SK-N-SH treated with all-trans-retinoic acid at 6 μM for 48 hours (cell line): ENCODE measurements around the gene DSP.

Source experiments
- BACH2 ChIP-seq: fragments of 250-450 bp; sonication (Bioruptor Pico); IDR thresholded peaks from 2 replicates; pipeline ENCODE4 v1.9.0; 2021; ENCODE audit warnings: mild to moderate bottlenecking, borderline replicate concordance
- OSR1 ChIP-seq: fragments of 250-450 bp; sonication (Bioruptor Pico); IDR thresholded peaks from 2 replicates; pipeline ENCODE4 v1.8.0; 2022; ENCODE audit warnings: moderate library complexity, mild to moderate bottlenecking, inconsistent platforms
- RARB ChIP-seq: fragments of 250-450 bp; sonication (Bioruptor Pico); IDR thresholded peaks from 2 replicates; pipeline ENCODE4 v1.8.0; 2021; ENCODE audit warnings: mild to moderate bottlenecking, moderate library complexity

- TF ChIP-seq BACH2 (no peak), OSR1 (CRISPR knock-in tag) (no peak), RARB (CRISPR knock-in tag) (no peak)
Measured at GRCh38 chr6:7579851-7580250, 38.4 kb downstream of the DSP start.
